OCI-LY7 (cell line): ENCODE results near the gene OSBPL1A.

Experiments used
- EZH2phosphoT487 ChIP-seq: fragments of 200-600 bp; sonication (generic); IDR thresholded peaks from 2 replicates; pipeline ENCODE4 v1.6.1; 2018; ENCODE audit warnings: low read depth, borderline replicate concordance, mild to moderate bottlenecking, mixed run types, antibody characterized with exemption, low read length, moderate library complexity, mixed read lengths
- TF ChIP-seq, protein P1 (sequence below): fragments of 200-600 bp; sonication (generic); conservative IDR thresholded peaks from 2 replicates; pipeline ENCODE4 v1.5.1; 2014; ENCODE audit warnings: mild to moderate bottlenecking, antibody characterized with exemption, low read length, moderate library complexity, mixed read lengths

DNA sequence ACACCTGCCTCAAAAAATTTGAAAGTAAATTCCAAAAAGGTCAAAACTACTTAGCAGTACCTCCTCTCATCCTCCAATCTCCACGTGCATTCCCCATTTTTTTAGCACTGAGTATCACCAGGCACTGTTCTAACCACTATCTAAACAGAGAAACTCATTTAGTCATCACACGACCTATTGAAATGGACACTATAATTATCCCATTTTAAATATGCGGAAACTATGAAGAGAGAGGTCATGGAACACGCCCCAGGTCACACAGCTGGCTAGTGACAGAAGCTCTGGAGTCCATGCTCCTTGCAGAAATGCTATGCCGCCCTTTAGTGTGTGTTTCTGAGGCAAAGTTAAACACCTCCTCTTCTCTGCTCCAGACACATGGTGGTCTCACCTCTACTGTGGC lies 159.2 kb downstream of the OSBPL1A start:
- TF ChIP-seq, protein P1, sequence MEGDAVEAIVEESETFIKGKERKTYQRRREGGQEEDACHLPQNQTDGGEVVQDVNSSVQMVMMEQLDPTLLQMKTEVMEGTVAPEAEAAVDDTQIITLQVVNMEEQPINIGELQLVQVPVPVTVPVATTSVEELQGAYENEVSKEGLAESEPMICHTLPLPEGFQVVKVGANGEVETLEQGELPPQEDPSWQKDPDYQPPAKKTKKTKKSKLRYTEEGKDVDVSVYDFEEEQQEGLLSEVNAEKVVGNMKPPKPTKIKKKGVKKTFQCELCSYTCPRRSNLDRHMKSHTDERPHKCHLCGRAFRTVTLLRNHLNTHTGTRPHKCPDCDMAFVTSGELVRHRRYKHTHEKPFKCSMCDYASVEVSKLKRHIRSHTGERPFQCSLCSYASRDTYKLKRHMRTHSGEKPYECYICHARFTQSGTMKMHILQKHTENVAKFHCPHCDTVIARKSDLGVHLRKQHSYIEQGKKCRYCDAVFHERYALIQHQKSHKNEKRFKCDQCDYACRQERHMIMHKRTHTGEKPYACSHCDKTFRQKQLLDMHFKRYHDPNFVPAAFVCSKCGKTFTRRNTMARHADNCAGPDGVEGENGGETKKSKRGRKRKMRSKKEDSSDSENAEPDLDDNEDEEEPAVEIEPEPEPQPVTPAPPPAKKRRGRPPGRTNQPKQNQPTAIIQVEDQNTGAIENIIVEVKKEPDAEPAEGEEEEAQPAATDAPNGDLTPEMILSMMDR, result no peak
- TF ChIP-seq EZH2phosphoT487, result no peak
